ENCODE data around the gene SARNP. TPM values are rescaled to one million over a fixed set of nuclear protein-coding genes. Genes with fewer than 3 reads are reported as not detected.
A peak's percentile ranks its signal among the peaks of the same experiment; 100 is the strongest.

The SARNP gene
- total RNA-seq, 4 donors from 2014 or later: 38.0 to 50.7 (median 45.0) TPM

DNA sequence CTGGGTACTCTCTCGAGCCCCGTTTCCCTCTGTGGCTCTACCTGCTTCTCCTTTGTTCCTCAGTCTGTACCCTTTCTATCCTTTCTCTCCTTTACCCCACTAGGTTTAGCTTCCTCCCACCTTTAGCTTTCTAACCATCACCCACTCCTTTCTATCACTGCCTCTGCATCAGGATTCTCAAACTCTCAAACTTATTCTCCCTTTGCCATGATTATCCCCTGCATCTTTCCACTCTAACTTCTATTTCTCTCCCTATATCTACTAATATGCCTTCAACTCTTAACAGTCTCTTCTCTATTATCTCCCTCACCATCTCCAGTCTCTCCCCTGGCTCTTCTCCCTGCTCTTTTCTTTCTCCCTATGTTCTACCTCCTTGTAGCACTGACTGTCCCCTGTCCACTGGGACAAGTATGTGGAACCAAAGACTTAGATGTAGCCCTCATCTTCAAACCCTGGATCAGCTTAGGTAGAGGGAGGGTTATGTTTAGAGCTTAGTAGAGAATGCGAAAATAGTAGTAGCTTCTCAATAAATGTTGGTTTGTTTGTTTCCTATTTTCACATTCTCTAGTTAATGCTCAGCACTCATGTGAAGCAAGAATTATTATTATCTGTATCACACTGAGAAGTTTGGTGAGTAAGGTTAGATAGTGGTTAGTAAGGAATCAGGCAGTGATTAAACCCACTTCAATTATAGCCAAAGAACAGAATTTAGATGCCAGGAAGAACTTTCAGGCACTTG is 71.2 kb downstream of the SARNP start:
- H3K9me3 ChIP-seq: no peaks in the 10 kb centered on the region
- H3K27me3 ChIP-seq: peaks cover 21% of the 10 kb centered on the region
- H3K27ac ChIP-seq: peak overlapping the region in 3 of 4 donors; percentile 38 to 86 (median 47)
- WGBS, 2 donors (ENCODE audit: low coverage in 1 of 2): 50 to 51% methylated on average over 2 to 3 of the region's 3 CpGs
- DNase-seq: no peak
- peaks cover 13 to 33% (median 22%) of the 10 kb centered on the region in 4 donors for H3K4me1 ChIP-seq
- no peaks in the 10 kb centered on the region for H3K36me3 ChIP-seq
- intact Hi-C loops (cut with DNase I; ENCODE audit: low total_unique reads): loop anchor here (10.0 kb wide), 2 partner anchors 48 to 78 kb away; partner anchors contain the start of gene DNAJC14
- TF ChIP-seq POLR2A (IDR thresholded peaks at IDR 0.05): no peak
- no peak for TF ChIP-seq POLR2AphosphoS5 (IDR thresholded peaks at IDR 0.05)
- no peak for TF ChIP-seq EP300 (IDR thresholded peaks at IDR 0.05; ENCODE audit: low read depth)
- no peak for TF ChIP-seq CTCF (IDR thresholded peaks at IDR 0.05)
- in situ Hi-C loops (cut with MboI; ENCODE audit: low pct_ligation_motif_present in 1 of 4, low pct_unique_long_range_greater_than_20kb in 1 of 4, low sequenced_read_pairs in 3 of 4): loop anchor here in 3 of 4 donors (5.0 to 10.0 kb wide), 3 partner anchors 51 to 191 kb away; partner anchors contain the start of gene DGKA (in 1 of the 3)
- H3K4me3 ChIP-seq: no peak overlapping the region

GRCh38 chr12:55745361-55746173 is 72.0 kb downstream of the SARNP start:
- no peak for TF ChIP-seq CTCF (IDR thresholded peaks at IDR 0.05)
- TF ChIP-seq POLR2A (IDR thresholded peaks at IDR 0.05): no peak
- no peak for TF ChIP-seq POLR2AphosphoS5 (IDR thresholded peaks at IDR 0.05)
- TF ChIP-seq EP300 (IDR thresholded peaks at IDR 0.05; ENCODE audit: low read depth): no peak
- H3K4me1 ChIP-seq: peaks cover 13 to 33% (median 22%) of the 10 kb centered on the region in 4 donors
- peak overlapping the region; percentile 21 to 86 (median 42) for H3K27ac ChIP-seq
- no peak for DNase-seq
- in situ Hi-C loops (cut with MboI; ENCODE audit: low pct_ligation_motif_present in 1 of 4, low pct_unique_long_range_greater_than_20kb in 1 of 4, low sequenced_read_pairs in 3 of 4): loop anchor here in 3 of 4 donors (5.0 to 10.0 kb wide), 3 partner anchors 52 to 192 kb away; partner anchors contain the start of gene DGKA (in 1 of the 3)
- intact Hi-C loops (cut with DNase I; ENCODE audit: low total_unique reads): loop anchor here (10.0 kb wide), 2 partner anchors 49 to 79 kb away; partner anchors contain the start of gene DNAJC14
- 34% methylated on average over 13 of the region's 13 CpGs; no CpG with 5 or more reads in 1 of the 2 donors for WGBS, 2 donors (ENCODE audit: low coverage in 1 of 2)
- H3K9me3 ChIP-seq: no peaks in the 10 kb centered on the region
- peak overlapping the region in 1 of 4 donors; percentile 23 for H3K4me3 ChIP-seq
- peaks cover 21% of the 10 kb centered on the region for H3K27me3 ChIP-seq
- no peaks in the 10 kb centered on the region for H3K36me3 ChIP-seq

- no peak for DNase-seq
- H3K4me3 ChIP-seq: peak overlapping the region in 3 of 4 donors; percentile 43 to 63 (median 55)
- peaks cover 21% of the 10 kb centered on the region for H3K27me3 ChIP-seq
- H3K4me1 ChIP-seq: peaks cover 13 to 33% (median 22%) of the 10 kb centered on the region in 4 donors
- TF ChIP-seq CTCF (IDR thresholded peaks at IDR 0.05) (no peak), POLR2AphosphoS5 (IDR thresholded peaks at IDR 0.05) (no peak), POLR2A (IDR thresholded peaks at IDR 0.05) (no peak)
- no peaks in the 10 kb centered on the region for H3K9me3 ChIP-seq
- in situ Hi-C loops (cut with MboI; ENCODE audit: low pct_ligation_motif_present in 1 of 4, low pct_unique_long_range_greater_than_20kb in 1 of 4, low sequenced_read_pairs in 3 of 4): loop anchor here in 3 of 4 donors (5.0 to 10.0 kb wide), 3 partner anchors 53 to 193 kb away; partner anchors contain the start of gene DGKA (in 1 of the 3)
- 11% methylated on average over 5 to 11 of the region's 11 CpGs for WGBS, 2 donors (ENCODE audit: low coverage in 1 of 2)
- no peaks in the 10 kb centered on the region for H3K36me3 ChIP-seq
- peak overlapping the region; percentile 64 to 86 (median 84) for H3K27ac ChIP-seq
- intact Hi-C loops (cut with DNase I; ENCODE audit: low total_unique reads): loop anchor here (10.0 kb wide), 2 partner anchors 50 to 80 kb away; partner anchors contain the start of gene DNAJC14
Observed at GRCh38 chr12:55744340-55745030, 73.0 kb downstream of the SARNP start.

All from transverse colon (tissue), 4 donors.